HG03045 (cell line): ENCODE measurements around the gene ZNRD2.

Source experiments
- ATAC-seq: cut with Tn5 transposase; IDR thresholded peaks from one replicate; pipeline ENCODE4 v1.9.1; 2021; ENCODE audit warnings: mild to moderate bottlenecking, moderate library complexity; ENCODE audit not compliant: unreplicated experiment

The ZNRD2 gene

GRCh38 chr11:65606876-65607613 lies 36.8 kb downstream of the ZNRD2 start:
- no peak for ATAC-seq

- ATAC-seq, result no peak
Measured at GRCh38 chr11:65607614-65608426, 37.5 kb downstream of the ZNRD2 start.

- ATAC-seq, result no peak
Measured at GRCh38 chr11:65609229-65609628, 39.0 kb downstream of the ZNRD2 start.

GRCh38 chr11:65609665-65610064 lies 39.4 kb downstream of the ZNRD2 start:
- ATAC-seq, result no peak

GRCh38 chr11:65610404-65610803 lies 40.1 kb downstream of the ZNRD2 start:
- ATAC-seq, result no peak

GRCh38 chr11:65611028-65611757 lies 40.9 kb downstream of the ZNRD2 start:
- ATAC-seq, result no peak

GRCh38 chr11:65611758-65612603 lies 41.7 kb downstream of the ZNRD2 start:
- ATAC-seq, result no peak

- ATAC-seq, result no peak
Measured at GRCh38 chr11:65612691-65613090, 42.4 kb downstream of the ZNRD2 start.

- no peak for ATAC-seq
Measured at GRCh38 chr11:65613091-65613928, 43.0 kb downstream of the ZNRD2 start.

- ATAC-seq, result peak; percentile 76
Measured at GRCh38 chr11:65615229-65615949, 45.1 kb downstream of the ZNRD2 start, which contains the start of gene PCNX3. PCNX3 (plus strand) TSS chr11:65615776; CDS start chr11:65616312, 536 bp downstream.

- ATAC-seq, result peak; percentile 4
Measured at GRCh38 chr11:65615950-65616574, 45.8 kb downstream of the ZNRD2 start.

GRCh38 chr11:65616575-65617001 lies 46.3 kb downstream of the ZNRD2 start:
- no peak for ATAC-seq

GRCh38 chr11:65617136-65617850 lies 47.0 kb downstream of the ZNRD2 start:
- ATAC-seq, result no peak

GRCh38 chr11:65617990-65618751 lies 47.9 kb downstream of the ZNRD2 start:
- ATAC-seq, result no peak

GRCh38 chr11:65618763-65619162 lies 48.5 kb downstream of the ZNRD2 start:
- ATAC-seq, result no peak

- ATAC-seq, result no peak
Measured at GRCh38 chr11:65619281-65619928, 49.1 kb downstream of the ZNRD2 start.

- ATAC-seq, result no peak
Measured at GRCh38 chr11:65620666-65621065, 50.4 kb downstream of the ZNRD2 start.
